H9 (cell line): ENCODE data around the gene CEP41. TPM values are rescaled to one million over a fixed set of nuclear protein-coding genes. Genes with fewer than 3 reads are reported as not detected.

Source experiments
- DNase-seq: peaks from one replicate; pipeline ENCODE4 v3.0.0-alpha.2; 2017
- H2AFZ ChIP-seq: one replicate; pipeline ENCODE4 v1.6.1; 2013; ENCODE audit warnings: mild to moderate bottlenecking, low read length, control low read depth, moderate library complexity
- H2AK5ac ChIP-seq: 2 replicates; pipeline ENCODE4 v1.6.1; 2013; ENCODE audit warnings: low read length, control low read depth, mixed read lengths; ENCODE audit not compliant: insufficient read length
- H2BK120ac ChIP-seq: one replicate; pipeline ENCODE4 v1.6.1; 2013; ENCODE audit warnings: low read depth, mild to moderate bottlenecking, low read length, control low read depth, inconsistent platforms; ENCODE audit not compliant: poor library complexity, severe bottlenecking
- H2BK12ac ChIP-seq: 2 replicates; pipeline ENCODE4 v1.6.1; 2013; ENCODE audit warnings: low read length, control low read depth, mixed read lengths, low read depth; ENCODE audit not compliant: insufficient read length
- H2BK15ac ChIP-seq: 2 replicates; pipeline ENCODE4 v1.6.1; 2013; ENCODE audit warnings: low read depth, low read length, control low read depth
- H2BK20ac ChIP-seq: one replicate; pipeline ENCODE4 v1.6.1; 2013; ENCODE audit warnings: low read depth, mild to moderate bottlenecking, low read length, control low read depth, inconsistent platforms; ENCODE audit not compliant: poor library complexity, severe bottlenecking
- H2BK5ac ChIP-seq: 2 replicates; pipeline ENCODE4 v1.6.1; 2013; ENCODE audit warnings: low read length, control low read depth, mixed read lengths; ENCODE audit not compliant: insufficient read length
- H3K14ac ChIP-seq: 2 replicates; pipeline ENCODE4 v1.6.1; 2013; ENCODE audit warnings: low read length, control low read depth; ENCODE audit not compliant: insufficient read depth
- H3K18ac ChIP-seq: 2 replicates; pipeline ENCODE4 v1.6.1; 2013; ENCODE audit warnings: low read depth, mild to moderate bottlenecking, mixed read lengths, low read length, control low read depth; ENCODE audit not compliant: insufficient read length
- H3K23ac ChIP-seq: 2 replicates; pipeline ENCODE4 v1.6.1; 2013; ENCODE audit warnings: low read length, control low read depth, mixed read lengths, low read depth; ENCODE audit not compliant: insufficient read length
- H3K23me2 ChIP-seq: 2 replicates; pipeline ENCODE4 v1.6.1; 2013; ENCODE audit warnings: low read depth, mild to moderate bottlenecking, mixed read lengths, low read length, control low read depth; ENCODE audit not compliant: insufficient read length, poor library complexity, severe bottlenecking
- H3K27ac ChIP-seq: 2 replicates; pipeline ENCODE4 v1.5.1; 2013; ENCODE audit warnings: low read length, control low read depth, mixed read lengths, low read depth; ENCODE audit not compliant: insufficient read length
- H3K27me3 ChIP-seq: 2 replicates; pipeline ENCODE4 v1.6.1; 2013; ENCODE audit warnings: low read length, control low read depth, inconsistent platforms; ENCODE audit not compliant: insufficient read depth
- H3K4ac ChIP-seq: 2 replicates; pipeline ENCODE4 v1.6.1; 2013; ENCODE audit warnings: low read depth, mild to moderate bottlenecking, control low read depth, inconsistent platforms, low read length, moderate library complexity
- H3K4me1 ChIP-seq: 2 replicates; pipeline ENCODE4 v1.6.1; 2013; ENCODE audit warnings: low read length, control low read depth, inconsistent platforms; ENCODE audit not compliant: insufficient read depth
- H3K4me2 ChIP-seq: 2 replicates; pipeline ENCODE4 v1.6.1; 2013; ENCODE audit warnings: low read length, control low read depth, mixed read lengths; ENCODE audit not compliant: insufficient read length, insufficient read depth
- H3K56ac ChIP-seq: 2 replicates; pipeline ENCODE4 v1.6.1; 2013; ENCODE audit warnings: low read depth, mild to moderate bottlenecking, mixed read lengths, low read length, control low read depth; ENCODE audit not compliant: insufficient read length
- H3K79me1 ChIP-seq: 2 replicates; pipeline ENCODE4 v1.6.1; 2013; ENCODE audit warnings: low read depth, mild to moderate bottlenecking, moderate library complexity, low read length, control low read depth, inconsistent platforms; ENCODE audit not compliant: insufficient read depth, poor library complexity, severe bottlenecking
- H3K79me2 ChIP-seq: 2 replicates; pipeline ENCODE4 v1.6.1; 2013; ENCODE audit warnings: low read length, control low read depth, inconsistent platforms; ENCODE audit not compliant: insufficient read depth
- H3K9ac ChIP-seq: 2 replicates; pipeline ENCODE4 v1.6.1; 2013; ENCODE audit warnings: low read length, control low read depth, mixed read lengths; ENCODE audit not compliant: insufficient read length; ENCODE audit errors: extremely low read depth
- H3K9me3 ChIP-seq: one replicate; pipeline ENCODE4 v1.6.1; 2013; ENCODE audit warnings: low read depth, low read length, inconsistent platforms; ENCODE audit not compliant: control insufficient read depth
- H3T11ph ChIP-seq: one replicate; pipeline ENCODE4 v1.6.1; 2013; ENCODE audit warnings: mild to moderate bottlenecking, low read length, control low read depth, inconsistent platforms
- H4K20me1 ChIP-seq: one replicate; pipeline ENCODE4 v1.6.1; 2013; ENCODE audit not compliant: control insufficient read depth, insufficient read length, insufficient read depth
- H4K5ac ChIP-seq: 2 replicates; pipeline ENCODE4 v1.6.1; 2013; ENCODE audit warnings: low read depth, mild to moderate bottlenecking, mixed read lengths, low read length, control low read depth; ENCODE audit not compliant: insufficient read length
- H4K8ac ChIP-seq: replicated peaks from 2 replicates; pipeline ENCODE4 v1.6.1; 2013; ENCODE audit warnings: low read length, control low read depth, mixed read lengths, low read depth; ENCODE audit not compliant: insufficient read length
- H4K91ac ChIP-seq: 2 replicates; pipeline ENCODE4 v1.6.1; 2013; ENCODE audit warnings: low read depth, mild to moderate bottlenecking, moderate library complexity, mixed read lengths, low read length, control low read depth; ENCODE audit not compliant: insufficient read length
- H3K27ac Mint-ChIP-seq, 3 experiments: 2 replicates in 2 of 3; 3 replicates in 1 of 3; pipeline ENCODE4 v1.8.0; 2020 to 2021; ENCODE audit warnings: mixed read lengths in 3 of 3, mild to moderate bottlenecking in 1 of 3, moderate library complexity in 1 of 3
- H3K27me3 Mint-ChIP-seq: 2 replicates; pipeline ENCODE4 v1.8.0; 2021; ENCODE audit warnings: low read depth, mild to moderate bottlenecking, moderate library complexity, mixed read lengths
- H3K36me3 Mint-ChIP-seq, 3 experiments: 2 replicates in 2 of 3; 3 replicates in 1 of 3; pipeline ENCODE4 v1.8.0; 2020 to 2021; ENCODE audit warnings: low read depth in 3 of 3, mixed read lengths in 3 of 3; ENCODE audit not compliant: insufficient read depth in 1 of 3
- H3K4me1 Mint-ChIP-seq, 2 experiments: 2 replicates each; pipeline ENCODE4 v1.8.0; 2020; ENCODE audit warnings: mixed read lengths in 2 of 2
- H3K4me3 Mint-ChIP-seq, 2 experiments: 2 replicates in 1 of 2; 3 replicates in 1 of 2; pipeline ENCODE4 v1.8.0; 2020 to 2021; ENCODE audit warnings: mild to moderate bottlenecking in 2 of 2, mixed read lengths in 2 of 2, moderate library complexity in 1 of 2
- H3K9me3 Mint-ChIP-seq, 2 experiments: 2 replicates in 1 of 2; 3 replicates in 1 of 2; pipeline ENCODE4 v1.8.0; 2020; ENCODE audit warnings: mild to moderate bottlenecking in 2 of 2, mixed read lengths in 2 of 2, moderate library complexity in 1 of 2
- CTCF ChIP-seq: fragments of 200-600 bp; sonication (generic); conservative IDR thresholded peaks from 3 replicates; pipeline ENCODE4 v1.8.0; 2021; ENCODE audit warnings: antibody characterized with exemption, mild to moderate bottlenecking
- WGBS: extraction: QIAGEN DNeasy Blood & Tissue Kit; methylation state at CpG from one replicate; pipeline ENCODE4 v1.1.7; 2013; ENCODE audit warnings: missing lambda C conversion rate, low lambda C conversion rate, mixed read lengths; ENCODE audit not compliant: insufficient read length; ENCODE audit errors: extremely low coverage; 5-methylcytosine and 5-hydroxymethylcytosine counted together
- total RNA-seq: library from RNA; stranded (reverse); gene quantifications from 2 replicates; pipeline ENCODE4 v1.2.1, GENCODE V29; 2021

The CEP41 gene
- total RNA-seq, 1 experiment from 2014 or later = 9.7 TPM

DNA sequence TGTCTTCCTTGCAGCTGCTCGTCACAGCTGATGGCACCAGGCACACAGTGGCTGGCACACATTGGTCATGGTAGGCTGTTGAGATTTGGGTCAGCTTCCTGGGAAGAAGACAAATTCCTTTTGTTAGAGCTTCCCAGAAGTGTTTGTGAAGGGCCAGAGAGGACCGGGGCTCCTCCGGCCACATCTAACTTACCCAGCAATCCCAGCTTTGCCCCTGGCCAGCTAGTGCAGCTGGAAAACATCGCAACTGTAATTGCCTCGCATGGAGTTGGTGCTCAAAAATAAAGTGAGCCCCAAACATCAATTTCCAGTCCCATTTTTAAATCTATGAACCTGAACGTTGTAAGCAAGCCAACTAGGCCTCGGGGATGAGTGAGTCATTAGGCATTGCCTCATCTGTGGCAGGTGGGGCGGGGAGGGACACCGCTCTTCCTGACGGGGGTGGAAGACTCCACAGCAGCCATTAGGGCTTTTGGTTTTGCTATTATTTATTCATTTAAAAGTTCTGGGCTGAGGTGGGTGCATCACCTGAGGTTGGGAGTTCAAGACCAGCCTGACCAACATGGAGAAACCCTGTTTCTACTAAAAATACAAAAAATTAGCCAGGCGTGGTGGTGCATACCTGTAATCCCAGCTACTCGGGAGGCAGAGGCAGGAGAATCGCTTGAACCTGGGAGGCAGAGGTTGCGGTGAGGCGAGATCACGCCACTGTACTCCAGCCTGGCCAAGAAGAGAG is 83.8 kb downstream of the CEP41 start:
- no peak for TF ChIP-seq CTCF
- no peaks in the 10 kb centered on the region for H3K23me2 ChIP-seq
- no peaks in the 10 kb centered on the region for H3K79me1 ChIP-seq
- no peak overlapping the region for H4K91ac ChIP-seq
- peaks cover 10% of the 10 kb centered on the region; the same call in 1 of the 2 replicates for H3K4me1 ChIP-seq
- Mint-ChIP-seq H3K36me3 (peaks cover 0 to 8% (median 2%) of the 10 kb centered on the region in 3 experiments; a peak in 3 of 7 replicates), H3K27me3 (peaks cover 2% of the 10 kb centered on the region; the same call in 1 of the 2 replicates), H3K4me3 (no peak overlapping the region), H3K27ac (peak overlapping the region in 2 of 3 experiments; percentile 55 to 65; a peak in 2 of 7 replicates), H3K9me3 (peaks cover 6 to 7% of the 10 kb centered on the region in 2 experiments; a peak in 4 of 5 replicates), H3K4me1 (peaks cover 21 to 25% of the 10 kb centered on the region in 2 experiments)
- H3K9me3 ChIP-seq = no peaks in the 10 kb centered on the region
- no peaks in the 10 kb centered on the region for H4K20me1 ChIP-seq
- H3T11ph ChIP-seq = no peak overlapping the region
- DNase-seq = no peak
- H3K18ac ChIP-seq = peak overlapping the region; percentile 74
- H3K14ac ChIP-seq = no peak overlapping the region
- H4K5ac ChIP-seq = no peak overlapping the region
- H3K23ac ChIP-seq = no peak overlapping the region
- no peak overlapping the region for H3K4ac ChIP-seq
- no peak overlapping the region for H2BK12ac ChIP-seq
- no peaks in the 10 kb centered on the region for H3K79me2 ChIP-seq
- H3K56ac ChIP-seq = no peak overlapping the region
- no CpG with 5 or more reads among the region's 16 CpGs for WGBS
- H2BK120ac ChIP-seq = no peak overlapping the region
- peak overlapping the region; percentile 76 for H2AFZ ChIP-seq
- H3K27me3 ChIP-seq = no peaks in the 10 kb centered on the region
- H2BK5ac ChIP-seq = no peak overlapping the region
- no peak overlapping the region for H3K4me2 ChIP-seq
- no peak overlapping the region for H2BK20ac ChIP-seq
- H3K9ac ChIP-seq = no peak overlapping the region
- no peak overlapping the region for H3K27ac ChIP-seq
- H2BK15ac ChIP-seq = no peak overlapping the region
- no peak overlapping the region for H4K8ac ChIP-seq
- H2AK5ac ChIP-seq = no peak overlapping the region
